Measurements from ENCODE around the gene MAP7.
"Not testable (repeated sequence)": the region's sequence is repeated elsewhere in the genome, so short reads cannot be mapped to it uniquely, and the experiment has no call there.

DNA sequence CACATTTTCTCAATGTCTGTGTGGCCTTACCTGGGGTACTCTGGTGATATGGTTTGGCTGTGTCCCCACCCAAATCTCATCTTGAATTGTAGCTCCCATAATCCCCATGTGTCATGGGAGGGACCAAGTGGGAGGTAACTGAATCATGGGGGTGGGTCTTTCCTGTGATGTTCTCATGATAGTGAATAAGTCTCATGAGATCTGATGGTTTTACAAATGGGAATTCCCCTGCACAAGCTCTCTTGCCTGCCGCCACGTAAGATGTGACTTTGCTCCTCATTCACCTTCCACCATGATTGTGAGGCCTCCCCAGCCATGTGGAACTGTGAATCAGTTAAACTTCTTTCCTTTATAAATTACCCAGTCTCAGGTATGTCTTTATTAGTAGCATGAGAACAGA lies 40.6 kb upstream of the MAP7 start:
- TF ChIP-seq FOXA2 (IDR thresholded peaks at IDR 0.05); EGR1 (IDR thresholded peaks at IDR 0.05; ENCODE audit: low read depth in 2 of 2); TAF1 (conservative IDR thresholded peaks at IDR 0.05); RXRA (IDR thresholded peaks at IDR 0.05); RAD21 (IDR thresholded peaks at IDR 0.05); YY1 (IDR thresholded peaks at IDR 0.05); HNF4G (IDR thresholded peaks at IDR 0.05); GABPA (IDR thresholded peaks at IDR 0.05 in 1 of 2, conservative IDR thresholded peaks at IDR 0.05 in 1 of 2): not testable (repeated sequence)
- TF ChIP-seq, protein P1, sequence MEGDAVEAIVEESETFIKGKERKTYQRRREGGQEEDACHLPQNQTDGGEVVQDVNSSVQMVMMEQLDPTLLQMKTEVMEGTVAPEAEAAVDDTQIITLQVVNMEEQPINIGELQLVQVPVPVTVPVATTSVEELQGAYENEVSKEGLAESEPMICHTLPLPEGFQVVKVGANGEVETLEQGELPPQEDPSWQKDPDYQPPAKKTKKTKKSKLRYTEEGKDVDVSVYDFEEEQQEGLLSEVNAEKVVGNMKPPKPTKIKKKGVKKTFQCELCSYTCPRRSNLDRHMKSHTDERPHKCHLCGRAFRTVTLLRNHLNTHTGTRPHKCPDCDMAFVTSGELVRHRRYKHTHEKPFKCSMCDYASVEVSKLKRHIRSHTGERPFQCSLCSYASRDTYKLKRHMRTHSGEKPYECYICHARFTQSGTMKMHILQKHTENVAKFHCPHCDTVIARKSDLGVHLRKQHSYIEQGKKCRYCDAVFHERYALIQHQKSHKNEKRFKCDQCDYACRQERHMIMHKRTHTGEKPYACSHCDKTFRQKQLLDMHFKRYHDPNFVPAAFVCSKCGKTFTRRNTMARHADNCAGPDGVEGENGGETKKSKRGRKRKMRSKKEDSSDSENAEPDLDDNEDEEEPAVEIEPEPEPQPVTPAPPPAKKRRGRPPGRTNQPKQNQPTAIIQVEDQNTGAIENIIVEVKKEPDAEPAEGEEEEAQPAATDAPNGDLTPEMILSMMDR (IDR thresholded peaks at IDR 0.05; ENCODE audit: low read depth, low read length, missing input control), result not testable (repeated sequence)
- TF ChIP-seq, protein P2, sequence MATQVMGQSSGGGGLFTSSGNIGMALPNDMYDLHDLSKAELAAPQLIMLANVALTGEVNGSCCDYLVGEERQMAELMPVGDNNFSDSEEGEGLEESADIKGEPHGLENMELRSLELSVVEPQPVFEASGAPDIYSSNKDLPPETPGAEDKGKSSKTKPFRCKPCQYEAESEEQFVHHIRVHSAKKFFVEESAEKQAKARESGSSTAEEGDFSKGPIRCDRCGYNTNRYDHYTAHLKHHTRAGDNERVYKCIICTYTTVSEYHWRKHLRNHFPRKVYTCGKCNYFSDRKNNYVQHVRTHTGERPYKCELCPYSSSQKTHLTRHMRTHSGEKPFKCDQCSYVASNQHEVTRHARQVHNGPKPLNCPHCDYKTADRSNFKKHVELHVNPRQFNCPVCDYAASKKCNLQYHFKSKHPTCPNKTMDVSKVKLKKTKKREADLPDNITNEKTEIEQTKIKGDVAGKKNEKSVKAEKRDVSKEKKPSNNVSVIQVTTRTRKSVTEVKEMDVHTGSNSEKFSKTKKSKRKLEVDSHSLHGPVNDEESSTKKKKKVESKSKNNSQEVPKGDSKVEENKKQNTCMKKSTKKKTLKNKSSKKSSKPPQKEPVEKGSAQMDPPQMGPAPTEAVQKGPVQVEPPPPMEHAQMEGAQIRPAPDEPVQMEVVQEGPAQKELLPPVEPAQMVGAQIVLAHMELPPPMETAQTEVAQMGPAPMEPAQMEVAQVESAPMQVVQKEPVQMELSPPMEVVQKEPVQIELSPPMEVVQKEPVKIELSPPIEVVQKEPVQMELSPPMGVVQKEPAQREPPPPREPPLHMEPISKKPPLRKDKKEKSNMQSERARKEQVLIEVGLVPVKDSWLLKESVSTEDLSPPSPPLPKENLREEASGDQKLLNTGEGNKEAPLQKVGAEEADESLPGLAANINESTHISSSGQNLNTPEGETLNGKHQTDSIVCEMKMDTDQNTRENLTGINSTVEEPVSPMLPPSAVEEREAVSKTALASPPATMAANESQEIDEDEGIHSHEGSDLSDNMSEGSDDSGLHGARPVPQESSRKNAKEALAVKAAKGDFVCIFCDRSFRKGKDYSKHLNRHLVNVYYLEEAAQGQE (IDR thresholded peaks at IDR 0.05), result not testable (repeated sequence)
- TF ChIP-seq, protein P3, sequence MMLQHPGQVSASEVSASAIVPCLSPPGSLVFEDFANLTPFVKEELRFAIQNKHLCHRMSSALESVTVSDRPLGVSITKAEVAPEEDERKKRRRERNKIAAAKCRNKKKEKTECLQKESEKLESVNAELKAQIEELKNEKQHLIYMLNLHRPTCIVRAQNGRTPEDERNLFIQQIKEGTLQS (IDR thresholded peaks at IDR 0.05), result not testable (repeated sequence)
- TF ChIP-seq, protein P4, sequence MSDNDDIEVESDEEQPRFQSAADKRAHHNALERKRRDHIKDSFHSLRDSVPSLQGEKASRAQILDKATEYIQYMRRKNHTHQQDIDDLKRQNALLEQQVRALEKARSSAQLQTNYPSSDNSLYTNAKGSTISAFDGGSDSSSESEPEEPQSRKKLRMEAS (IDR thresholded peaks at IDR 0.05), result not testable (repeated sequence)
- TF ChIP-seq, protein P5, sequence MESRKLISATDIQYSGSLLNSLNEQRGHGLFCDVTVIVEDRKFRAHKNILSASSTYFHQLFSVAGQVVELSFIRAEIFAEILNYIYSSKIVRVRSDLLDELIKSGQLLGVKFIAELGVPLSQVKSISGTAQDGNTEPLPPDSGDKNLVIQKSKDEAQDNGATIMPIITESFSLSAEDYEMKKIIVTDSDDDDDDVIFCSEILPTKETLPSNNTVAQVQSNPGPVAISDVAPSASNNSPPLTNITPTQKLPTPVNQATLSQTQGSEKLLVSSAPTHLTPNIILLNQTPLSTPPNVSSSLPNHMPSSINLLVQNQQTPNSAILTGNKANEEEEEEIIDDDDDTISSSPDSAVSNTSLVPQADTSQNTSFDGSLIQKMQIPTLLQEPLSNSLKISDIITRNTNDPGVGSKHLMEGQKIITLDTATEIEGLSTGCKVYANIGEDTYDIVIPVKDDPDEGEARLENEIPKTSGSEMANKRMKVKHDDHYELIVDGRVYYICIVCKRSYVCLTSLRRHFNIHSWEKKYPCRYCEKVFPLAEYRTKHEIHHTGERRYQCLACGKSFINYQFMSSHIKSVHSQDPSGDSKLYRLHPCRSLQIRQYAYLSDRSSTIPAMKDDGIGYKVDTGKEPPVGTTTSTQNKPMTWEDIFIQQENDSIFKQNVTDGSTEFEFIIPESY (IDR thresholded peaks at IDR 0.05), result not testable (repeated sequence)
